ENCODE data around the gene GSTCD.
A peak's percentile ranks its signal among the peaks of the same experiment; 100 is the strongest.
"Not testable (repeated sequence)": the region's sequence is repeated elsewhere in the genome, so short reads cannot be mapped to it uniquely, and the experiment has no call there.

The GSTCD gene

DNA sequence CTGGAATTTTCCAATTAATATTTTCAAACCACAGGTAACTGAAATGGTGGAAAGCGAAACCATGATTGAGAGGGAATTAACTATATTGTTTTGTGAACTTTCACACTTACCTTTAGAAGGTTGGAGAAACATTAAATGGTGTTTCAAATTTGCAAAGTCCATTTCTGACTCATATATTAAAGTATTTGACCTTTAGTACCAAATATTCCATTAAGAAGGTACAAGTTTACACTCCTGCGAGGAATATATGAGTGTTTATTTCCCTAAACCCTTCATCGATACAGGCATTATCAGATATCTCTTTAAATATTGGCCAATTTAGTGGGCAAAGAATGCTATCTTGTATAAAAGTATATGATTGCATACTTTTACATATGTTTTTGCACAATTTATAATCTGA lies 142.6 kb downstream of the GSTCD start:
- TF ChIP-seq, protein P1, sequence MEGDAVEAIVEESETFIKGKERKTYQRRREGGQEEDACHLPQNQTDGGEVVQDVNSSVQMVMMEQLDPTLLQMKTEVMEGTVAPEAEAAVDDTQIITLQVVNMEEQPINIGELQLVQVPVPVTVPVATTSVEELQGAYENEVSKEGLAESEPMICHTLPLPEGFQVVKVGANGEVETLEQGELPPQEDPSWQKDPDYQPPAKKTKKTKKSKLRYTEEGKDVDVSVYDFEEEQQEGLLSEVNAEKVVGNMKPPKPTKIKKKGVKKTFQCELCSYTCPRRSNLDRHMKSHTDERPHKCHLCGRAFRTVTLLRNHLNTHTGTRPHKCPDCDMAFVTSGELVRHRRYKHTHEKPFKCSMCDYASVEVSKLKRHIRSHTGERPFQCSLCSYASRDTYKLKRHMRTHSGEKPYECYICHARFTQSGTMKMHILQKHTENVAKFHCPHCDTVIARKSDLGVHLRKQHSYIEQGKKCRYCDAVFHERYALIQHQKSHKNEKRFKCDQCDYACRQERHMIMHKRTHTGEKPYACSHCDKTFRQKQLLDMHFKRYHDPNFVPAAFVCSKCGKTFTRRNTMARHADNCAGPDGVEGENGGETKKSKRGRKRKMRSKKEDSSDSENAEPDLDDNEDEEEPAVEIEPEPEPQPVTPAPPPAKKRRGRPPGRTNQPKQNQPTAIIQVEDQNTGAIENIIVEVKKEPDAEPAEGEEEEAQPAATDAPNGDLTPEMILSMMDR (conservative IDR thresholded peaks at IDR 0.05; ENCODE audit: low read length) = no peak
- no peak for DNase-seq (ENCODE audit: low read depth)

DNA sequence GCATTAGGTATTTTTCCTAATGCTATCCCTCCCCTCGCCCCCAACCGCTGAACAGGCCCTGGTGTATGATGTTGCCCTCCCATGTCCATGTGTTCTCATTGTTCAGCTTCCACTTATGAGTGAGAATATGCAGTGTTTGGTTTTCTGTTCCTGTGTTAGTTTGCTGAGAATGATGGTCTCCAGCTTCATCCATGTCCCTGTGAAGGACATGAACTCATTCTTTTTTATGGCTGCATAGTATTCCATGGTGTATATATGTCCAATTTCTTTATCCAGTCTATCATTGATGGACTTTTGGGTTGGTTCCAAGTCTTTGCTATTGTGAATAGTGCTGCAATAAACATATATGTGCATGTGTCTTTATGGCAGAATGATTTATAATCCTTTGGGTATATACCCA lies 143.6 kb downstream of the GSTCD start:
- DNase-seq (ENCODE audit: low read depth); H3K4me3 ChIP-seq (ENCODE audit: low read length): not testable (repeated sequence)

More for the DNA sequence above, 142.6 kb downstream of the GSTCD start:
- H3K4me3 ChIP-seq (ENCODE audit: low read length) = no peak overlapping the region

DNA sequence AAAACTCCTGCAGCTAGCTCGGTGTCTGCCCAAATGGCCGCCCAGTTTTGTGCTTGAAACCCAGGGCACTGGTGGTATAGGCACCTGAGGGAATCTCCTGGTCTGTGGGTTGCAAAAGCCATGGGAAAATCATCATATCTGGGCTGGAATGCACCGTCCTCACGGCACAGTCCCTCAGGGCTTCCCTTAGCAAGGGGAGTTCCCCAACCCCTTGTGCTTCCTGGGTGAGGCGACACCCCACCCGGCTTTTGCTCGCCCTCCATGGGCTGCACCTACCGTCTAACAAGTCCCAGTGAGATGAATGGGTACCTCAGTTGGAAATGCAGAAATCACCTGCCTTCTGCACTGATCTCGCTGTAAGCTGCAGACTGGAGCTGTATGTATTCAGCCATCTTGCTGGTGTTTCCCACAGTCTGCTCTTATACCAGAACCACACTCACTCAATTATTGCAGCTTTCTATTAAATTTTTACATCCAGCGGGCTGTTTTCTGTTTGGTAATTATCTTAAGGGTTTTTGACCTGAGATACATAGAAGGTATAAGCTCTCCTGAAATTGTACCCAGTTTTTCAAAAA lies 150.0 kb downstream of the GSTCD start:
- TF ChIP-seq, protein P1 (conservative IDR thresholded peaks at IDR 0.05; ENCODE audit: low read length) = no peak
- DNase-seq (ENCODE audit: low read depth) = no peak

DNA sequence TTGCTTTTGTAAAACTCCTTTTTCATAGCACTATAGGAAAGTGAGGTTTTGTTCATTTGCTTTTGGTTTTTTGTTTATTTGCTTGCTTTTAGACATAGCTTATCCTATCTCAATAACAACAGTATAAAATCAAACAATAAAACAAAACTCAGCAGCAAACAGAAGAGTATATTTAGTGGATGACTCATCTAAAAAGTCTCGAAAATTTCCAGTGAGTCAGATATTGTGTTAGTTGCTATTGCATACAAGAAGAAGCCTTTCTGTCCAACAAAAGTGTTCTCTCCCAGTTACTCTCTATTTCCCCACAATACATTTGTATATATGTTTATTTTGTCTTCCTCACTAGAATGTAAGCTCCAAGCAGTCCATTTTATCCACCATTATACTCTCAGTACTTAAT lies 150.6 kb downstream of the GSTCD start:
- DNase-seq (ENCODE audit: low read depth) = peak; percentile 72
- no peak overlapping the region for H3K4me3 ChIP-seq (ENCODE audit: low read length)
- TF ChIP-seq, protein P1 (conservative IDR thresholded peaks at IDR 0.05; ENCODE audit: low read length) = no peak

More for the DNA sequence above, 150.0 kb downstream of the GSTCD start:
- no peak overlapping the region for H3K4me3 ChIP-seq (ENCODE audit: low read length)

DNA sequence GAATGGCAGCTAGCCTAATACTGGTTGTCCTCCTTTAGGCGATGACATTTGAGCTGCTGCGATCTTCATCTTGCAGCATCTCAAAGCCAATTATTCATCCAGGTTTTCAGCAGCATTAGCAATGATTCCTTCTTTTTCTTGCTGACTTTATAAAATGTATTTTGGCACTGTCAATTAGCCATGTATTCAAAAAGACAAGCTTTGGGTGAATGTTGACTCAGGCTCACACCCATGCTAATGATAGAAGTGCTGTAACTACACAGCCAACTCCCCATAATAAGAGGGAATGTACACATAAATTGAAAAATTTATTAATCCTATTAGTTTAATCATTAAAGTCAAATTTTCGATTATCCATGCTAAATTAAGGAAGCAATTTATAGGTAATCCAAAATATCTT lies 162.4 kb downstream of the GSTCD start:
- TF ChIP-seq, protein P1 (conservative IDR thresholded peaks at IDR 0.05; ENCODE audit: low read length) = no peak
- no peak overlapping the region for H3K4me3 ChIP-seq (ENCODE audit: low read length)
- no peak for DNase-seq (ENCODE audit: low read depth)

DNA sequence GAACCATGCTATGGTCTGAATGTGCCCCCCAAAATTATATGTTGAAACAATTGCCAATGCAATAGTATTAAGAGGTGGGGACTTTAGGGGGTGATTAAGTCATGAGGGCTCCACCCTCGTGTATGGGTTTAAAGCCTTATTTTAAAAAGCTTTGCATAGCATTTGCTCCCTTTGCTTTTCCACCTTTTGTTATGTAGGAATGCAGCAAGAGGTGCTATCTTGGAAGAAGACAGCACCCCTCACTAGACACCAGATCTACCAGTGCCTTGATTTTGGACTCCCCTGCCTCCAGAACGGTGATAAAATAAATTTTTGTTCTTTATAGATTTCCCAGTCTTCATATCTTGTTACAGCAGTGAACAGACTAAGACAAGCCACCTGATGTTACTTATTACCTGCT lies 163.4 kb downstream of the GSTCD start:
- DNase-seq (ENCODE audit: low read depth) = no peak
- no peak overlapping the region for H3K4me3 ChIP-seq (ENCODE audit: low read length)
- TF ChIP-seq, protein P1 (conservative IDR thresholded peaks at IDR 0.05; ENCODE audit: low read length) = no peak

DNA sequence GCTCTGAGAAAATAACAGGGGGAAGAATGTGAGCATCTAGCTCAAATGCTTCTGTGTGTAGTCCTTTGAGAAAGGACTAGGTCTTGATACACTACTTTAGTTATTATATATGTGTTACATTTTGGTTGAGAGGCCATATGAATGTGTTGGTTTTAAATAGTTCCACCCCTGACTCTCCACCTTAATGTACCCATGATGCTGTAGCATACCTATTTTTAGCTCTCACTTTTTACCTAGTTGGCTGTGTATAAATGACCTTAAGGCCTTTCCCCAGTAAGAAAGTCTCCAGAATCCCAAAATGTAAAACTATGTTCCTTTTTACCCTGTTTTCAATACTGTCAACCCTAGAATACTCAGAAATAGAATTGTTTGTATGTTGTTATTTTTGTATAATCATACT lies 166.6 kb downstream of the GSTCD start:
- TF ChIP-seq, protein P1 (conservative IDR thresholded peaks at IDR 0.05; ENCODE audit: low read length) = no peak
- no peak for DNase-seq (ENCODE audit: low read depth)
- no peak overlapping the region for H3K4me3 ChIP-seq (ENCODE audit: low read length)

DNA sequence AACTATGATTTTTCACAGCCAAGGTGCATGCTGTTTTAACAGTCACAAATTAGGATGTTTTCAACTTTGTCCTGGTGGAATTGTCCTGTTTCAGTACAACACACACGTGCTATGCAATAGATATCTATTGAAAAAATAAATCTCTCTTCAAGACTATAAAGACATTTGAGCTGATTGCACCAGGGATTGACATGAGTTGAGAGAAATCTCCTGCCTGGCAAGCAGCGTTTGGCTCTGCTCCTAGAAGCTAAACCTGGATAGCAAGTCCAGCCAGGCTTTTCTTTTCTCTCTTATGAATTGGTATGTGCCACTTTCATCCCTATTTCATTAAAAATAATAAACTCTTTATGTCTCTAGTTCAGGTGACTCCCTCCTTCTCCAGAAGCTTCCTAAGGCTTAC lies 170.1 kb downstream of the GSTCD start:
- no peak for DNase-seq (ENCODE audit: low read depth)
- no peak overlapping the region for H3K4me3 ChIP-seq (ENCODE audit: low read length)
- TF ChIP-seq, protein P1 (conservative IDR thresholded peaks at IDR 0.05; ENCODE audit: low read length) = no peak

Measured in AG10803 (cell line).